ENCODE results near the gene FAM241A.

The FAM241A gene

DNA sequence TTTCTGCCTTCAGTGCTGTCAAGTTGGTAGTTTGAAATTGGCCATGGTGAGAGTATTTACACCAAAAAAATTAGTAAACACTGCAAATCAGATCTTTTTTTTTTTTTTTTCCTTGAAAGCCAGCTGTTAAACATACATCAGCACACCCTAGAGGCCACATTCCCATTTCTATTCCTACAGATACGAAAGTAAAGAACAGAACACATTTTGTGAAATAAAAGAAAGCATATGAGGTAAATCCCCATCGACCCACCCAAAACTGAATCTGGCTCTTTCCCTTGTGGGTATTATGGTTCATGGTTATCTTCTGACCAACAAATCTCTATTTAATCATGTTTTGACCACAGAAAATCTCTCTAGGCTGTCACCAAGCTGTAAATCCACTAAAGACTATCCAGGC lies 44.5 kb downstream of the FAM241A start:
- no peaks in the 10 kb centered on the region for H3K36me3 ChIP-seq (ENCODE audit: insufficient read depth, low read length)
- H3K4me1 ChIP-seq (ENCODE audit: insufficient read depth, low read length, poor library complexity, severe bottlenecking) = no peaks in the 10 kb centered on the region
- H3F3A ChIP-seq (ENCODE audit: low read depth) = no peaks in the 10 kb centered on the region
- H2AFZ ChIP-seq (ENCODE audit: low read length) = no peak overlapping the region
- H3K4me3 ChIP-seq (ENCODE audit: low read length, poor library complexity, severe bottlenecking) = no peak overlapping the region
- no peaks in the 10 kb centered on the region for H4K20me1 ChIP-seq (ENCODE audit: insufficient read depth, low read length, poor library complexity, severe bottlenecking)
- H3K79me2 ChIP-seq (ENCODE audit: insufficient read depth, low read length) = no peaks in the 10 kb centered on the region
- no peak overlapping the region for H3K9ac ChIP-seq (ENCODE audit: low read depth, low read length, poor library complexity, severe bottlenecking)
- H3K4me2 ChIP-seq (ENCODE audit: low read depth, low read length, poor library complexity, severe bottlenecking) = no peak overlapping the region
- no peaks in the 10 kb centered on the region for H3K27me3 ChIP-seq (ENCODE audit: insufficient read depth, low read length, poor library complexity, severe bottlenecking)
- TF ChIP-seq EZH2phosphoT487 (IDR thresholded peaks at IDR 0.05; ENCODE audit: borderline replicate concordance) = no peak
- TF ChIP-seq, protein P1, sequence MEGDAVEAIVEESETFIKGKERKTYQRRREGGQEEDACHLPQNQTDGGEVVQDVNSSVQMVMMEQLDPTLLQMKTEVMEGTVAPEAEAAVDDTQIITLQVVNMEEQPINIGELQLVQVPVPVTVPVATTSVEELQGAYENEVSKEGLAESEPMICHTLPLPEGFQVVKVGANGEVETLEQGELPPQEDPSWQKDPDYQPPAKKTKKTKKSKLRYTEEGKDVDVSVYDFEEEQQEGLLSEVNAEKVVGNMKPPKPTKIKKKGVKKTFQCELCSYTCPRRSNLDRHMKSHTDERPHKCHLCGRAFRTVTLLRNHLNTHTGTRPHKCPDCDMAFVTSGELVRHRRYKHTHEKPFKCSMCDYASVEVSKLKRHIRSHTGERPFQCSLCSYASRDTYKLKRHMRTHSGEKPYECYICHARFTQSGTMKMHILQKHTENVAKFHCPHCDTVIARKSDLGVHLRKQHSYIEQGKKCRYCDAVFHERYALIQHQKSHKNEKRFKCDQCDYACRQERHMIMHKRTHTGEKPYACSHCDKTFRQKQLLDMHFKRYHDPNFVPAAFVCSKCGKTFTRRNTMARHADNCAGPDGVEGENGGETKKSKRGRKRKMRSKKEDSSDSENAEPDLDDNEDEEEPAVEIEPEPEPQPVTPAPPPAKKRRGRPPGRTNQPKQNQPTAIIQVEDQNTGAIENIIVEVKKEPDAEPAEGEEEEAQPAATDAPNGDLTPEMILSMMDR (conservative IDR thresholded peaks at IDR 0.05; ENCODE audit: low read length) = no peak; the same call in 1 of the 2 replicates
- H3K9me2 ChIP-seq (replicated peaks; ENCODE audit: low read depth, low read length) = no peaks in the 10 kb centered on the region
- no peaks in the 10 kb centered on the region for H3K9me3 ChIP-seq (ENCODE audit: insufficient read depth, low read depth, low read length)

- Histone ChIP-seq H3K36me3 (ENCODE audit: insufficient read depth, low read length) (no peaks in the 10 kb centered on the region), H3K27me3 (ENCODE audit: insufficient read depth, low read length, poor library complexity, severe bottlenecking) (no peaks in the 10 kb centered on the region), H3K4me1 (ENCODE audit: insufficient read depth, low read length, poor library complexity, severe bottlenecking) (no peaks in the 10 kb centered on the region), H2AFZ (ENCODE audit: low read length) (no peak overlapping the region), H3F3A (ENCODE audit: low read depth) (no peaks in the 10 kb centered on the region), H3K79me2 (ENCODE audit: insufficient read depth, low read length) (no peaks in the 10 kb centered on the region), H3K9me3 (ENCODE audit: insufficient read depth, low read depth, low read length) (no peaks in the 10 kb centered on the region), H3K4me3 (ENCODE audit: low read length, poor library complexity, severe bottlenecking) (no peak overlapping the region), H4K20me1 (ENCODE audit: insufficient read depth, low read length, poor library complexity, severe bottlenecking) (no peaks in the 10 kb centered on the region), H3K9me2 (replicated peaks; ENCODE audit: low read depth, low read length) (no peaks in the 10 kb centered on the region), H3K4me2 (ENCODE audit: low read depth, low read length, poor library complexity, severe bottlenecking) (no peak overlapping the region), H3K9ac (ENCODE audit: low read depth, low read length, poor library complexity, severe bottlenecking) (no peak overlapping the region)
- TF ChIP-seq, protein P1 (conservative IDR thresholded peaks at IDR 0.05; ENCODE audit: low read length) = no peak
- TF ChIP-seq EZH2phosphoT487 (IDR thresholded peaks at IDR 0.05; ENCODE audit: borderline replicate concordance) = no peak
Measured at GRCh38 chr4:112190684-112191083, 45.4 kb downstream of the FAM241A start.

GRCh38 chr4:112196461-112196860 lies 51.2 kb downstream of the FAM241A start:
- H3K9me3 ChIP-seq (ENCODE audit: insufficient read depth, low read depth, low read length) = no peaks in the 10 kb centered on the region
- no peaks in the 10 kb centered on the region for H3K4me1 ChIP-seq (ENCODE audit: insufficient read depth, low read length, poor library complexity, severe bottlenecking)
- no peak overlapping the region for H3K4me3 ChIP-seq (ENCODE audit: low read length, poor library complexity, severe bottlenecking)
- H3K9me2 ChIP-seq (replicated peaks; ENCODE audit: low read depth, low read length) = no peaks in the 10 kb centered on the region
- TF ChIP-seq EZH2phosphoT487 (IDR thresholded peaks at IDR 0.05; ENCODE audit: borderline replicate concordance) = no peak
- TF ChIP-seq, protein P1 (conservative IDR thresholded peaks at IDR 0.05; ENCODE audit: low read length) = no peak
- H3K79me2 ChIP-seq (ENCODE audit: insufficient read depth, low read length) = no peaks in the 10 kb centered on the region
- H3K9ac ChIP-seq (ENCODE audit: low read depth, low read length, poor library complexity, severe bottlenecking) = no peak overlapping the region
- H3K36me3 ChIP-seq (ENCODE audit: insufficient read depth, low read length) = no peaks in the 10 kb centered on the region
- no peaks in the 10 kb centered on the region for H3K27me3 ChIP-seq (ENCODE audit: insufficient read depth, low read length, poor library complexity, severe bottlenecking)
- H4K20me1 ChIP-seq (ENCODE audit: insufficient read depth, low read length, poor library complexity, severe bottlenecking) = no peaks in the 10 kb centered on the region
- no peak overlapping the region for H3K4me2 ChIP-seq (ENCODE audit: low read depth, low read length, poor library complexity, severe bottlenecking)
- no peak overlapping the region for H2AFZ ChIP-seq (ENCODE audit: low read length)
- H3F3A ChIP-seq (ENCODE audit: low read depth) = no peaks in the 10 kb centered on the region

Measured in Loucy (cell line).